ENCODE results near the gene GRM5.

DNA sequence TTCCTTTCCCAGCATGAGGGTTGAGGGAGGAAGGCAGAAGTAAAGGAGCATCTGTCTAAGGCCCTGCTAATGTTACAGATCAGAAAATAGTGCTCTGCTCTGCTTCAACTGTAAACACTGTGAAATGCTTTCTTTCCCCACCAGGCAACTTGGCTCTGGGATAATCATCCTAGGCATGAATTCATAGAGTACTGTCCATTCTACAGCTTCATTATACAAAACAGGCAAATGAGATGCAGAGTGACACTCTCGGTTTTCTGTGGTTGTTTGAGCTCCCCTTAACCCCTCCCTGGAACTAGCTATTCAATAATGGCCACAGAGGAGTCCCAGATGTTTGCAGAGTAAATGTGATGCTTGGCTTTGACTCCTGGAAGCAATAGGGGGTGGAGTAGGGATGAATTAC is 544.0 kb downstream of the GRM5 start:
- no peak for TF ChIP-seq CTCF (IDR thresholded peaks at IDR 0.05)
- no peak for TF ChIP-seq POLR2AphosphoS5 (IDR thresholded peaks at IDR 0.05; ENCODE audit: low read depth, low read length)
- TF ChIP-seq, protein P1, sequence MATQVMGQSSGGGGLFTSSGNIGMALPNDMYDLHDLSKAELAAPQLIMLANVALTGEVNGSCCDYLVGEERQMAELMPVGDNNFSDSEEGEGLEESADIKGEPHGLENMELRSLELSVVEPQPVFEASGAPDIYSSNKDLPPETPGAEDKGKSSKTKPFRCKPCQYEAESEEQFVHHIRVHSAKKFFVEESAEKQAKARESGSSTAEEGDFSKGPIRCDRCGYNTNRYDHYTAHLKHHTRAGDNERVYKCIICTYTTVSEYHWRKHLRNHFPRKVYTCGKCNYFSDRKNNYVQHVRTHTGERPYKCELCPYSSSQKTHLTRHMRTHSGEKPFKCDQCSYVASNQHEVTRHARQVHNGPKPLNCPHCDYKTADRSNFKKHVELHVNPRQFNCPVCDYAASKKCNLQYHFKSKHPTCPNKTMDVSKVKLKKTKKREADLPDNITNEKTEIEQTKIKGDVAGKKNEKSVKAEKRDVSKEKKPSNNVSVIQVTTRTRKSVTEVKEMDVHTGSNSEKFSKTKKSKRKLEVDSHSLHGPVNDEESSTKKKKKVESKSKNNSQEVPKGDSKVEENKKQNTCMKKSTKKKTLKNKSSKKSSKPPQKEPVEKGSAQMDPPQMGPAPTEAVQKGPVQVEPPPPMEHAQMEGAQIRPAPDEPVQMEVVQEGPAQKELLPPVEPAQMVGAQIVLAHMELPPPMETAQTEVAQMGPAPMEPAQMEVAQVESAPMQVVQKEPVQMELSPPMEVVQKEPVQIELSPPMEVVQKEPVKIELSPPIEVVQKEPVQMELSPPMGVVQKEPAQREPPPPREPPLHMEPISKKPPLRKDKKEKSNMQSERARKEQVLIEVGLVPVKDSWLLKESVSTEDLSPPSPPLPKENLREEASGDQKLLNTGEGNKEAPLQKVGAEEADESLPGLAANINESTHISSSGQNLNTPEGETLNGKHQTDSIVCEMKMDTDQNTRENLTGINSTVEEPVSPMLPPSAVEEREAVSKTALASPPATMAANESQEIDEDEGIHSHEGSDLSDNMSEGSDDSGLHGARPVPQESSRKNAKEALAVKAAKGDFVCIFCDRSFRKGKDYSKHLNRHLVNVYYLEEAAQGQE (IDR thresholded peaks at IDR 0.05; ENCODE audit: insufficient read depth in 1 of 2, low read depth in 2 of 2, low read length in 1 of 2): no peak
- TF ChIP-seq TCF7L2 (IDR thresholded peaks at IDR 0.05; ENCODE audit: low read depth, low read length): no peak
- TF ChIP-seq SIN3A (IDR thresholded peaks at IDR 0.05; ENCODE audit: borderline replicate concordance, insufficient read depth, low read depth, low read length): no peak

All from Panc1 (cell line).